ENCODE data around the gene HFE. TPM values are rescaled to one million over a fixed set of nuclear protein-coding genes. Genes with fewer than 3 reads are reported as not detected.
"Not testable (repeated sequence)": the region's sequence is repeated elsewhere in the genome, so short reads cannot be mapped to it uniquely, and the experiment has no call there.

The HFE gene, protein sequence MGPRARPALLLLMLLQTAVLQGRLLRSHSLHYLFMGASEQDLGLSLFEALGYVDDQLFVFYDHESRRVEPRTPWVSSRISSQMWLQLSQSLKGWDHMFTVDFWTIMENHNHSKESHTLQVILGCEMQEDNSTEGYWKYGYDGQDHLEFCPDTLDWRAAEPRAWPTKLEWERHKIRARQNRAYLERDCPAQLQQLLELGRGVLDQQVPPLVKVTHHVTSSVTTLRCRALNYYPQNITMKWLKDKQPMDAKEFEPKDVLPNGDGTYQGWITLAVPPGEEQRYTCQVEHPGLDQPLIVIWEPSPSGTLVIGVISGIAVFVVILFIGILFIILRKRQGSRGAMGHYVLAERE
- 1.4 and 1.7 TPM in 2 replicates for total RNA-seq

- peak; percentile 61 to 65 for DNase-seq (ENCODE audit: low read depth in 2 of 2)
Observed at GRCh38 chr6:26087284-26088115, at the start of gene HFE. Gene HFE (plus strand): TSS chr6:26087429. CDS start chr6:26087441, 12 bp downstream.

- no peak for DNase-seq (ENCODE audit: low read depth in 2 of 2)
Observed at GRCh38 chr6:26041946-26042345, 45.3 kb upstream of the HFE start.

DNA sequence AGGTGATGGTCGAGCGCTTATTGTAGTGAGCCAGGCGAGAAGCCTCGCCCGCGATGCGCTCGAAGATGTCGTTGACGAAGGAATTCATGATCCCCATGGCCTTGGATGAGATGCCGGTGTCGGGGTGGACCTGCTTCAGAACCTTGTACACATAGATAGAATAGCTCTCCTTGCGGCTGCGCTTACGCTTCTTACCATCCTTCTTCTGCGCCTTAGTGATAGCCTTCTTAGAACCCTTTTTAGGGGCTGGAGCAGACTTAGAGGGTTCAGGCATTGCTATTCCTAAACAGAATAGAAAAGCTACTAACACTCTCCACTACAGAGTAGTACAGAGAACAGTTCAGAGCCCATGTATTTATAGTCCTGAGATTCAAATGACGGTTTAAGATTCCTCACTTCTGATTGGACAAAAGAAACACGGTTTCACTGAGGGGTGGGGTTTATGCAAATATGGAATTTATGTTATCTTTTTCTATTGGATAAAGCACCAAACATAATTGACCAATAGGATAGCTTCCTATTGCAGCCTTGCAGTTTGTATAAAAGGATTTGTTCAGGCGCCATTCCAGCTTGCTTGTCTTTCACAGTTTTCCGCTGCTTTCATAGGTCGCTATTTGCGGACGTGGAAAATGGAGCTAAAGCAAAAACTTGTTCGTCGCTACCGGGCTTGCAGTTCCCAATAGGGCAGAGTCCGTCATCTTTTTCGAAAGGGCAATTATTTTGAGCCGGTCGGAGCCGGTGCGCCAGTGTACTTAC lies 43.7 kb upstream of the HFE start:
- peak; percentile 97 to 98 for DNase-seq (ENCODE audit: low read depth in 2 of 2)

GRCh38 chr6:26044140-26045064 lies 42.8 kb upstream of the HFE start:
- DNase-seq (ENCODE audit: low read depth in 2 of 2), result peak; percentile 39 to 45

DNA sequence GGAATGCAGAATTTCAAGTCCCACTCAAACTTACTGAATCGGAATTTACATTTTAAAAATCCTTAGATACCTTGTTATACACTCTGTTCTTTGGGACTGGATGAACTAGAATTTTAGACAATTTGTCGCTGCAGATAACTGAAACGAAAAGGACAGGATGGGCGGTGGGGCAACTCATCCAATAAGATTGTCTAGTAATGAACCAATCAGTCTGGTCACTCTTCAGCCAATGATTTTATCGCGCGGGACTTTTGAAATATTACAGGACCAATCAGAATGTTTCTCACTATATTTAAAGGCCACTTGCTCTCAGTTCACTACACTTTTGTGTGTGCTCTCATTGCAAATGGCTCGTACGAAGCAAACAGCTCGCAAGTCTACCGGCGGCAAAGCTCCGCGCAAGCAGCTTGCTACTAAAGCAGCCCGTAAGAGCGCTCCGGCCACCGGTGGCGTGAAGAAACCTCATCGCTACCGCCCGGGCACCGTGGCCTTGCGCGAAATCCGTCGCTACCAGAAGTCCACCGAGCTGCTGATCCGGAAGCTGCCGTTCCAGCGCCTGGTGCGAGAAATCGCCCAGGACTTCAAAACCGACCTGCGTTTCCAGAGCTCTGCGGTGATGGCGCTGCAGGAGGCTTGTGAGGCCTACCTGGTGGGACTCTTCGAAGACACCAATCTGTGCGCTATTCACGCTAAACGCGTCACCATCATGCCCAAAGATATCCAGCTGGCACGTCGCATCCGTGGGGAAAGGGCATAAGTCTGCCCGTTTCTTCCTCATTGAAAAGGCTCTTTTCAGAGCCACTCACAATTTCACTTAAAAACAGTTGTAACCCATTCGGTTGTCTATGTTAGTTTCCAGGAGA lies 41.9 kb upstream of the HFE start:
- DNase-seq (ENCODE audit: low read depth in 2 of 2), result peak; percentile 91 to 94

GRCh38 chr6:26045928-26046368 lies 41.3 kb upstream of the HFE start:
- DNase-seq (ENCODE audit: low read depth in 2 of 2), result no peak

DNA sequence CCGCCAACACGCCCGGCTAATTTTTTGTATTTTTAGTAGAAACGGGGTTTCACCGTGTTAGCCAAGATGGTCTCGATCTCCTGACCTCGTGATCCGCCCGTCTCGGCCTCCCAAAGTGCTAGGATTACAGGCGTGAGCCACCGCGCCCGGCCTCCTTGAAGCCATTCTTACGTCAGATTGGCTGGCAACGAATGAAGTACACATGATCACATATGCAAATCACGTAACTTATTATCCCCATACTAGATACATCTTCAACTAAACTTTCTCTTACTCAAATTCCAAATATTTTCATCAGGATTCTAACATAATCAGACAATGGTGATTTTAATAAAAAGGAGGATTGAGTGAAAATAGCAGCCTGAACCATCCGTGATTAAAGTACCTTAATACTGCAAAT lies 39.9 kb upstream of the HFE start:
- DNase-seq (ENCODE audit: low read depth in 2 of 2), result not testable (repeated sequence)

GRCh38 chr6:26048590-26048989 lies 38.6 kb upstream of the HFE start:
- DNase-seq (ENCODE audit: low read depth in 2 of 2), result no peak

DNA sequence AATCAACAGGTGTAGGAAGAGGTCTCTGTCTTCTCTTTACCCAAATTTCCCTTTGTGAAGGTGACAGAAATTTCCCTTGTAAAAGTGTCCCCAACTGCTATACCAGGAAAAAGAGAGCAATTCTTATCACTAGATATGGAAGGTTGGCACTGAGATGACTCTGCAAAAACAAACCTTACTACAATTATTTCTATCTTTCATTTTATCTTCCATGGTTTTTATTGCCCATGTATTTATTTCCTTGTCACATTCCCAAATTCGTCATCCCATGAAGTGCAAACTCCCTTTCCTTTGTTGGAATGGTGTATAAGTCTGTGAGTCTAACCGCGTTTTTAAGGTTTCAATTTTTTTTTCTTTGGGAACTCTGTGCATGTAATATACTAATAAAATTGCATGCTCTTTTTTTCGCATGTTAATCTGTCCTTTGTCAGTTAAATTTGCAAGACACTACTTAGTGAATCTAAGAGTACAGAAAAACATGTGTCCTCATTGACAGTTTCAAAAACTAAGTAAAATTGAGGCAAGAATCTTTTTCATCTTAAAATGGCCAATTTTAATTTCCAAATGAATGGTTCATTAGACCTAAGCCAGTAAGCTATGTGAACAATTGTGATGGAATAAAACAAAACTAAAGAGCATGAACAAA lies 35.4 kb upstream of the HFE start:
- DNase-seq (ENCODE audit: low read depth in 2 of 2), result no peak

DNA sequence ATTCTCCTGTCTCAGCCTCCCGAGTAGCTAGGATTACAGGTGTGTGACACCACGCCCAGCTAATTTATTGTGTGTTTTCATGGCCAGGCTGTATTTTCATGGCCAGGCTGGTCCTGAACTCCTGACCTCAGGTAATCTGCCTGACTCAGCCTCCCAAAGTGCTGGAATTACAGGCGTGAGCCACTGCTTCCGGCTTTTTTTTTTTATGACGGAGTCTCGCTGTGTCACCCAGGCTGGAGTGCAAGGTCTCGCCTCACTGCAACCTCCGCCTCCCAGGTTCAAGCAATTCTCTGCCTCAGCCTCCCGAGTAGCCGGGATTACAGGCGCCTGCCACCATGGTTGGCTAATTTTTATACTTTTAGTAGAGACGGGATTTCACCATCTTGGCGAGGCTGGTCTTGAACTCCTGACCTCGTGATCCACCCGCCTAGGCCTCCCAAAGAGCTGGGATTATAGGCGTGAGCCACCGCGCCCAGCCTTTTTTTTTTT lies 34.4 kb upstream of the HFE start:
- DNase-seq (ENCODE audit: low read depth in 2 of 2), result not testable (repeated sequence)

DNA sequence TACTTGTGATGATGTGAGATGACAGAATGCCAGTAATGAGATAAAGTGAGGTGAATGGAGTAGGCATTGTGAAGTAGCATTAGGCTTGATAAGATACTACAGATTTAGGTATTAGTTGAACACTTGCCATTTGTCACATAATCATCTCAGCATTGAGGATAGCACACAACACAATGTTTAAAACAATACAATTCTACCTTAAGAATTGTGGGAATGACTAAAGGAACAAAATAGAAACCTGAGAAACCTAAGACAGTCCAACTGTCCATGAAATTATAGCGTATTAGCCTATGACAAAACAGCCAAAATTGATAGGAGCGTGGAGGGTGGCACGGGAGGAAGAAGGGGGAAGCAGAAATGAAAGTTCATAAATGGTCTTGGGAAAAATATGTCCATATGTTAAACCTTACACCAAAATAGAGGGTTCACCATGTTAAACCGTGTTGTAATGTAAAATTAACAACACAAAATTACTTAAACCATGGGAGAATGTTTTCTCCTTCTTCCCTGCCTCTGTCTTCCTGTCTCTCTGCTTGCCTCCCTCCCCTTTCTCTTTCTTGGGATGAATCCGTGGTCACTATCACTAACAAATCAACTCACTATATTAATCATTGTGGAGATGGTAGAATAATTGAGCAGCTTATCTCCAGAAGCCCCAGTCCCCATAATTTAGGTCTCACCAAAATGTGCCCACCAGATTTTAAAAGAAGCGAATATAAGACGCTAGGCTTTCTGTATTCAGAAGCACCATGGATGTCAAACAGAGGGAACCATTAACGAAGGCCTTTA lies 33.0 kb upstream of the HFE start:
- DNase-seq (ENCODE audit: low read depth in 2 of 2), result peak; percentile 13

GRCh38 chr6:26054781-26055718 lies 32.2 kb upstream of the HFE start:
- DNase-seq (ENCODE audit: low read depth in 2 of 2), result peak; percentile 91 to 95

- peak; percentile 87 to 92 for DNase-seq (ENCODE audit: low read depth in 2 of 2)
Observed at GRCh38 chr6:26055719-26056582, 31.3 kb upstream of the HFE start.

DNA sequence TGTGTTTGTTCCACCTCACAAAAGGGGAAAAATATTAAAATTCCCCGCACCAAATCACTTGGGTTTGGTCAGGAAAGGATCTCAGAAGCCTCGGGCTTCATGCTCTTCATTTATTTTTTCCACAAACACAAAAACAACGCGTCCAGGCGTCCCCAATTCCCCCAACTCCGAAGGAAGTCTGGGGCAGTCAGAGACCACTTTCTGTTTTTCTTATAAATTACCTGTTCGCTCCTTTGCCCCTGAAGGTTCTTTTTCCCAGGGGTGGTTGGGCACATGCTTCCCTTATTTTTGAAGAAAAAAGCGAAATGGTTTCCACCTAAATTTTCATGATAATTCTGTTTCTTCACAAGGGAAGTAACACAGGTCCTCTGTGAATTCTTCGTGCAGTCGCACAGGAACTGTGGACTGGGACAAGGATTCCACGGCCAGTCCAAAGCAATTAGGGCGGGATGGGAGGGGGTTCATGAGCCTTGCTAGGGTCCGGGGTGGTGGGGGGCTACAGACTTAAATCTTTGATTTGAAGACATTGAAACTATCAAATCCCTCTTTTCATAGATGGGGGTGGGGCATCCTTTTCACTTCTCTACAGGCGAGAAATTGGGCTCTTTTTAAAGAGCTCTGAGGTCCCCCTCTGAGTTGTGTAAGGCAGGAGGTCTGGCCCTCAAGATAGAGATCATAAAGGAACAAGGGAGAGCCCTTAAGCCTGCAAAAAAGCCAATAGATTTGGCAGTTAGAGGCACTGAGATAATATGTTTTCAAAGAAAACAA lies 30.5 kb upstream of the HFE start:
- peak; percentile 23 to 34 for DNase-seq (ENCODE audit: low read depth in 2 of 2)

GRCh38 chr6:26057899-26058298 lies 29.3 kb upstream of the HFE start:
- no peak for DNase-seq (ENCODE audit: low read depth in 2 of 2)

Data from lung microvascular endothelial cell (primary cell).